Stimulated activated CD8-positive, alpha-beta memory T cell treated with anti-CD3 and anti-CD28 coated beads, Interleukin-7, amount 100 ng/mL, for 24 hours (primary cell): ENCODE measurements around the gene NFYC.
A peak's percentile ranks its signal among the peaks of the same experiment; 100 is the strongest.

Experiments
- DNase-seq: peaks from one replicate; pipeline ENCODE4 v3.0.0-alpha.2; 2020; ENCODE audit warnings: low read depth

NFYC gene

DNA sequence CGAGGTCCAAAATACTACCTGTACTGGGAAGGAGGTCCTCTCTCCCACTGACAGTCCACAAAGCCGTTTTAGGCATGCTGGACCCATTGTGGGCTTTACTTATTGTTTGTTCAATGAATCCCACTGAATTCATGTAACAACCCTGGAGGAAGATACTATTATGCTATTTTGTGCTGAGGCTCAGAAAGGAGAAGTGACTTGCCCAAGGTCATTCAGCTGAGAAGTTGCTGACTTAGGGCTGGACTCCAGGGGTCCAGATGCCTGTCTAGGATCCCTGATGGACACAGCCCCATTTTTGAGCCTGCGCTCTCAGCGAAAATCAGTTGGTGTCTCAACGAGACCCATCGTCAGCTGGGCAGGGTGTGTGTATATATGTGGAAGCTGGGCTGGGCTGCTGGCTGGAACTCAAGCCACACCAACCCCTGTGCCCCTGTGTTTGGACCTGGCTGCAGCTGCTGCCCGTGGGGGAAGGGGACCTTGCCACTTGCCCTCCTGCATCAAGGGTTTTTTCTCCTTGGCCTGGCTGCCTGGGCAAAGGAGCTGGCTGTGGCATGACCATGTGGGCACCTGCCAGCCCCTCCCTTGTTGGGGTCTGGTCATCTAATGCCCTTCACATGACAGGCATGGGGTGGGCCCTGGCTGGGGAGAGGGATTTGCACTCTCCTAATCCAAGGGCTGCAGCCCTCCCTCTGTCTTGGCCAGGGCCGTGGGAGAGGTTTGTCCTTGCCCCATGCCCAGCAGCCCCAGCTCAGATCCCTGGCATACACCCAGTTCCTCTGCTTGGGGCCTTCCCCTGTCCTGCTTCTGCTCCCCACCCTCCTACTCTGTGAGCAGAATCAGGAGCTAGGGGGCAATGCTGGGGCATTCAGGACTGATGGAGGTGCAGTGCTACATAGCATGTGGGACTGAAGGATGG is 107.1 kb downstream of the NFYC start:
- no peak for DNase-seq

GRCh38 chr1:40799351-40799867 is 107.9 kb downstream of the NFYC start:
- DNase-seq: no peak

GRCh38 chr1:40801742-40802077 is 110.2 kb downstream of the NFYC start:
- no peak for DNase-seq

GRCh38 chr1:40802078-40802741 is 110.7 kb downstream of the NFYC start:
- peak; percentile 64 for DNase-seq

GRCh38 chr1:40802742-40803113 is 111.2 kb downstream of the NFYC start:
- no peak for DNase-seq

DNA sequence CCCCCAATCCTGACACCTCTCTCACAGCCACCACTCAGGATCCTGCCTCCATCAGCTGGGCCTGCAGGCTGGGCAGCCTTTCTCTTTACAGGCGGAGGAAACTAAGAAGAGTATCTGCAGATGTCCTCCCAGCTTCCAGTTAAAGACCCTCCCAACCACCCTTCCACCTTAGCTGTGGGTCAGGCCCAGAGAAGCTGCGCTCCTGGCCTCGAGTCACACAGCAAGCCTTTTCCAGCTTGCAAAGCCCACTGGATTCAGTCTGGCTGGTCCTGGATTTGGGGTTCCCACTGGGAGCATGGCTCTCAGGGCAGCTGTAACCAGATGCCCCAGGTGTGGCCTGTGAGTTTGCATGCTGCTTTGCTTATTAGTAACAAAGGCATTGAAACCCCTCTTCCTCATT is 111.9 kb downstream of the NFYC start:
- no peak for DNase-seq

DNA sequence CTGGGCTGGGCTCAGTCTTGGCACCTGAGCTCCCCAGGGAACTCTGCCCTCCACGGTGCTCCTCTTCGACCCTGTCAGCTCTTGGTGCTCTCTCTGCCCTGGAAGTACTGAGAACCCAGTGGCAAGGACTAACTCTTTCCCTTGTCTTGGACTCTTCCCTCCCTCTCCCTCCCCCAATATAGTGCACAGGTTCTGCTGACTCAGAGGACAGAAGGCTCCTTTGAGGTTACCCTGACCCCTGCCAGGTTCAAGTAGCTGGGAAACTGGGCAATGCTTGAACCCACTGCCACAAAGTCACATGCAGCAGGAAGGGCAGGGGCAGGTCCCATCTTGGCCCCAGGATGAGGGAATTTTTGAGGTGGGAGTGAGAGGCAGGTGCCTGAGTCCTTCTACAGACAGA is 112.4 kb downstream of the NFYC start:
- no peak for DNase-seq

GRCh38 chr1:40806240-40806639 is 114.7 kb downstream of the NFYC start:
- DNase-seq: no peak

- no peak for DNase-seq
These were observed 115.5 kb downstream of the NFYC start for GRCh38 chr1:40806731-40807695.

DNA sequence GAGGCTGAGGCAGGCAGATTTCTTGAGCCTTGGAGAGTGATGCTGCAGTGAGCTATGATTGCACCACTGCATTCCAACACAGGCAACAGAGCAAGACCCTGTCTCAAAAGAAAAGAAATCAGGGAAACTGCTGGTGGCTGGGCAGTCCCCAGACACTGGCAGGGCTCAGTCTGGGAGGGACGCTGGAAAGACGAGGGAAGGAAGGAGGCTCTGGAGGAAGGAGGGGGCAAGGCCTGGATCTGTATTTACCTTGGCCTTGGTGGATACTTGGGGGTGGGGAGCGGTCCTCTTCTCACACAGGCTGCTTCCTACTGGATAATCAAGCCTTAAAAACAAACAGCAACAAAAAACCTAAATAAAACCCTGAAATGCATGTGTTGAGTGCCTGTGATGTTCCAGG is 116.5 kb downstream of the NFYC start:
- no peak for DNase-seq

DNA sequence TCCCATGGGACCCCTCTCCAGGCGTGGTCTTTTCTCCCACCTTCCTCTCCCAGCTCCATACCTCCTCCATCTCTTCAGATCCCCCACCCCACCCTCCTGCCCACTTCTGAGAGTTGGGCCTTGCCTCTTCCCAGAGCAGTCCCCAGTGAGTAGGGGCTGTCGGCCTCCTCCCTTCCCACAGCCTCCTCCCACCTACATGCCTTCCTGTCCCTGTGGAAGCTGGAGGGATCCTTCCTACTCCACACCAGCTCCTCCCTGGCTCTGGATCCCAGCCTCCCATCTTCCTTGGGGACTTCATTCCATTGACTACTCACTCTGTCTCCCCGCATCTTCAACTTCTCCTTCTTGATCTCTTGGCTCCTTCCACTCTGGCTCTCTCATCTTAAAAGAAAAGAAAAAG is 116.9 kb downstream of the NFYC start:
- no peak for DNase-seq

- DNase-seq: no peak
These were observed 117.4 kb downstream of the NFYC start for GRCh38 chr1:40808909-40809308.

DNA sequence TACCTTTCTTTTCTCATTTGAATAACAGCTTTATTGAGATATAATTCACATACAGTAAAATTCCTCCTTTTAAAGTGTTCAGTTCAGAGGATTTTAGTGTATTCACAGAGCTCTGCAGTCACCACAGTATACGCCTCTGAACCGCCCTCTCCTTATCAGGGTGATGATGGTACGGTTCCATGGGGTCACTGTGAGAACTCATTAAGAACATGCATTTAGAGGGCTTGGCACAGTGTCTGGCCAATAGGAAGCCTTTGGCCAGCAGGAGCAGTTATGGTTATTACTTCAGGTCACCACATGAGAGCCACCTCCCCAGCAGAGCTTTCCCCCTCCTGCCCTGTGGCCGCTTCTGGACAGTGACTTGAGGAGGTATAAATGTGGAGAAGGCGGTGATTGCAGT is 119.4 kb downstream of the NFYC start:
- no peak for DNase-seq

DNA sequence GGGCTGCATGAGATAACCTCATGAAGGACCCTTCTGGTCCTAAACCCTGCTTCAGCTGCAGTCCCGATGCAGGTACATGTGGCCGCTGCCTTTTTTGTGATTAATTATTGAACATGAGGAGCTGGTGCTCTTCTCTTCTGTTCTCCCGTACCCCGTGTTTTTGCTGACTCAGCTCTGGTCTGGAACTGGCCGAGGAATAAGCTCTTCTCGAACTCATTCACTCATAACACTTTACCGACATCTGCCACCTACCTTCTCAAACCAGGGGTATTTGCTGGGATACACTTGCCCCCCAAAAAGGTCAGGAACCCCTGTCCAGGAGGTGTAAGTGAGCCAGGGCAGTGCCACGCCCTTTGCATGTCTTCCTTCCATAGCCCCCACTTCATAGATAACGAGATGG is 123.9 kb downstream of the NFYC start:
- no peak for DNase-seq

DNA sequence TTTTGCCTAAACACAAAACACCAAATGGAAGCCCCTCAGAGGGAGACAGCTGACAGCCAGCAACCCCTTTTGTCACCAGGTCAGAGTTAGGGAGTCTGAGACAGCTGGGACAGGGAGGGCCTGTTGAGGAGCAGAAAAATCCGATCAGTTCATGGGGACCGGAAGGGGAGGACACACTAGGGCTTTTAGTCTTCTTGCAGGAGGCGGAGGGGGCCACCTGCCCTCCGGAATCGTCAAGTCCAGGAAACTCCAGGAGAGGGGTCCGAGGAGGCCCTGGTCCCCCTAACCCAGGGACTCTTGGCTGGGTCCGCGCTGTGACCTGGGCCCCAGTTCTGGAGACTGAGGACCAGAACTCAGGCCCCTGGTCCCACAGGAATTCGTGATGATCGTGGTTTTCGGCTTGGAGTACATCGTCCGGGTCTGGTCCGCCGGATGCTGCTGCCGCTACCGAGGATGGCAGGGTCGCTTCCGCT is 126.3 kb downstream of the NFYC start:
- DNase-seq: no peak

DNA sequence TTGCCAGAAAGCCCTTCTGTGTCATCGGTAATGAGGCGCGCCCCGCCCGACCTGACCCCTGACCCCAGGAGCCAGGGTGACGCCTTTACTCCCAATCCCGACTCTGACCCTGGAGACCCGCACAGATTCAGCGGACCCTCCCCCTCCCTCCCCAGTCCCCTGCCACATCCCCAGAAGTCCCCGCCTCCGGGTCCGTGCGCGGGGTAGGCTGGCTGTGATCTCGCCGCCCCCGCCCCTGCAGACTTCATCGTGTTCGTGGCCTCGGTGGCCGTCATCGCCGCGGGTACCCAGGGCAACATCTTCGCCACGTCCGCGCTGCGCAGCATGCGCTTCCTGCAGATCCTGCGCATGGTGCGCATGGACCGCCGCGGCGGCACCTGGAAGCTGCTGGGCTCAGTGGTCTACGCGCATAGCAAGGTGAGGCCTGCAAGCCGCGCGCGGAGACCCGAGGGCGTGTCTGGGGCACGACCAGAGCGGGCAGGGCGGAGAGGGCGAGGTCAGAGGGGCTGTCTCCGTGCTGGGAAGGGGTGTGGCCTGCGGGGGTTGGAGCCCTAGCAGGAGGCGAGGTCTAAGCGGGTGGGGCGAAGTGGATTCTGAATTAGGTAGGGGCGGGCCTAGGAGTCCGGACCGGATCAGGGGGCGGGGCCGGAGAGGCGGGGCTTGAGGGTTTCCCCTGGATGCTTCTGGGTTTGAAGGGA is 126.9 kb downstream of the NFYC start:
- peak; percentile 73 for DNase-seq

DNA sequence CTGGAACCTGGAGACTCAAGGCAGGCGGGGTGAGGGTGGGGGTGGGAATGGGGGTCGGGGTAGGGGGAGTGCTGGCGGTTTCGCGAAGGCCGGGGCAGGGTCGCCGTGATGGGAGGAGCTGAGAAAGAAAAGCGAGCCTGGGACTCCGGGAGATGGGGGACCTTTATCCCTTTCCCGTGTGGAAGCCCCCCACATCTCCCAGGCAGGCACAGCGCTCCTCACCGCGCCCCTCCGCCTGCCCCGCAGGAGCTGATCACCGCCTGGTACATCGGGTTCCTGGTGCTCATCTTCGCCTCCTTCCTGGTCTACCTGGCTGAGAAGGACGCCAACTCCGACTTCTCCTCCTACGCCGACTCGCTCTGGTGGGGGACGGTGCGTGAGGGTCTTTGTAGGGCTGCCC is 127.6 kb downstream of the NFYC start:
- DNase-seq: no peak

DNA sequence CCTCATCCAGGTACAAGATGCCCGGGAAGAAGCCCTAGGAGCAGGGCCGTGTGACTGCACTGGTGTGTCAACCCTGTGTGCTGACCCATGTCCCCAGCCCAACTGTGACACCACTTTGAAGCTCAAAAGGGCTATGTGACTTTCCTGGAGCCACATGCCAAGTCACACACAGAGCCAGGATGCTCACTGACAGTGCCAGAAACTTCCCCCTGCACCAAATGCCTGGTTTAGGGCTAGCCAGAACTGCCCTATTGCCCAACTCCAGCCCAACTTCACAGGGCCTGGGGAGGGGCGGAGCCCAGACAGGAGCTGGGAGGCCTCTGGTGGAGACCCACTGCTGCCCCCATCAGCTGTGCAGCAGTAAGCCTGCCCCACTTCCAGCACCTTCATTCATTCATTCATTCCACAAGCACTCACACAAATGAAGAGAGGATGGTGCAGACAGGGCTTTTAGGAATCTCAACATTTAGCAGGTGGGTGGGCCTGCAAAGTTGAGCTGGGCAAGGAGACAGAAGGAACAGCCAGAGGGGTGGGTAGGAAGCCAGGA is 128.8 kb downstream of the NFYC start:
- no peak for DNase-seq
